Calu3 (cell line): ENCODE results near the gene PRSS3. TPM values are rescaled to one million over a fixed set of nuclear protein-coding genes. Genes with fewer than 3 reads are reported as not detected.
"Not testable (repeated sequence)": the region's sequence is repeated elsewhere in the genome, so short reads cannot be mapped to it uniquely, and the experiment has no call there.

Experiments
- BruUV-seq: library from RNA; stranded (reverse); fragments of 400-500 nt; replicated peaks from 2 replicates; lab custom pipeline; 2021; lab: Mats Ljungman, UMichigan
- CTCF ChIA-PET: fragments of 300-600 bp; sonication (Branson Sonifier 250); formaldehyde crosslinking; loops from one replicate; lab custom pipeline; 2022; ENCODE audit warnings: antibody characterized with exemption; lab: Charles Lee
- DNase-seq: peaks from one replicate; pipeline ENCODE4 v3.0.0; 2022
- H3K27ac Mint-ChIP-seq: one replicate; pipeline ENCODE4 v1.8.0; 2022; ENCODE audit warnings: mixed read lengths; ENCODE audit not compliant: unreplicated experiment
- H3K27me3 Mint-ChIP-seq: one replicate; pipeline ENCODE4 v1.8.0; 2022; ENCODE audit warnings: mixed read lengths; ENCODE audit not compliant: unreplicated experiment
- H3K36me3 Mint-ChIP-seq: one replicate; pipeline ENCODE4 v1.8.0; 2022; ENCODE audit warnings: mild to moderate bottlenecking, moderate library complexity, mixed read lengths; ENCODE audit not compliant: insufficient read depth, unreplicated experiment
- H3K4me1 Mint-ChIP-seq: one replicate; pipeline ENCODE4 v1.8.0; 2022; ENCODE audit warnings: mild to moderate bottlenecking, low read depth, mixed read lengths; ENCODE audit not compliant: unreplicated experiment
- H3K4me3 Mint-ChIP-seq: one replicate; pipeline ENCODE4 v1.8.0; 2022; ENCODE audit warnings: mild to moderate bottlenecking, low read depth, moderate library complexity, mixed read lengths; ENCODE audit not compliant: unreplicated experiment
- H3K9me3 Mint-ChIP-seq: one replicate; pipeline ENCODE4 v1.8.0; 2022; ENCODE audit warnings: low read depth, mixed read lengths; ENCODE audit not compliant: unreplicated experiment
- intact Hi-C: fragments of 100-400 bp; cut with micrococcal nuclease; formaldehyde crosslinking; loops from one replicate; pipeline ENCODE4 v1.10.0; 2022; ENCODE audit not compliant: unreplicated experiment
- total RNA-seq: library from RNA; stranded (reverse); gene quantifications from 2 replicates; pipeline ENCODE4 v1.2.3, GENCODE V29; 2022
- TF ChIP-seq, protein P1 (sequence below): fragments of 200-600 bp; IDR thresholded peaks from one replicate; pipeline ENCODE4 v1.8.0; 2022; ENCODE audit warnings: antibody characterized with exemption; ENCODE audit not compliant: unreplicated experiment

The PRSS3 gene
- total RNA-seq, 1 experiment from 2014 or later: 19.0 TPM

DNA sequence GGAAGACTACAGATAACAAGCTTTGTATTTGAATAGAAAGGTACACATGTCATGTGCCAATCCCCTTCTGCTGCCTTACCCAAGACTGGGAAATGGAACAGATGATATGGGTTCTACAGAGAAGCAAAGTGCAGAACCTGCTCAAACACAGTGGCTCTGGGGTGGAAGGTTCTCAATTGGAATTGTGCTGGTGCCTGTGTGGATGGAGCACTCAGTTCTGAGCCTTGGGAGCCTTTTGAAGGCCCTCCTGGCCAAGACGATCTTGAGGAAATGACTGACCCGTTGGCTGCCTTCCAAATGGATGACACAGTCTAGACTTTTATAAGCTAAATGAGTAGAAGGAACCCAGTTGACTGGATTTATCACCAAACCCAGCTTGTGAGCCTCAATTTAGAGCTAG, 4.2 kb upstream of the PRSS3 start:
- no TSS peak for BruUV-seq
- Mint-ChIP-seq H3K4me3 (no peak overlapping the region), H3K4me1 (peaks cover 25% of the 10 kb centered on the region), H3K36me3 (peaks cover 13% of the 10 kb centered on the region), H3K27ac (no peak overlapping the region), H3K27me3 (no peaks in the 10 kb centered on the region), H3K9me3 (no peaks in the 10 kb centered on the region)
- TF ChIP-seq, protein P1, sequence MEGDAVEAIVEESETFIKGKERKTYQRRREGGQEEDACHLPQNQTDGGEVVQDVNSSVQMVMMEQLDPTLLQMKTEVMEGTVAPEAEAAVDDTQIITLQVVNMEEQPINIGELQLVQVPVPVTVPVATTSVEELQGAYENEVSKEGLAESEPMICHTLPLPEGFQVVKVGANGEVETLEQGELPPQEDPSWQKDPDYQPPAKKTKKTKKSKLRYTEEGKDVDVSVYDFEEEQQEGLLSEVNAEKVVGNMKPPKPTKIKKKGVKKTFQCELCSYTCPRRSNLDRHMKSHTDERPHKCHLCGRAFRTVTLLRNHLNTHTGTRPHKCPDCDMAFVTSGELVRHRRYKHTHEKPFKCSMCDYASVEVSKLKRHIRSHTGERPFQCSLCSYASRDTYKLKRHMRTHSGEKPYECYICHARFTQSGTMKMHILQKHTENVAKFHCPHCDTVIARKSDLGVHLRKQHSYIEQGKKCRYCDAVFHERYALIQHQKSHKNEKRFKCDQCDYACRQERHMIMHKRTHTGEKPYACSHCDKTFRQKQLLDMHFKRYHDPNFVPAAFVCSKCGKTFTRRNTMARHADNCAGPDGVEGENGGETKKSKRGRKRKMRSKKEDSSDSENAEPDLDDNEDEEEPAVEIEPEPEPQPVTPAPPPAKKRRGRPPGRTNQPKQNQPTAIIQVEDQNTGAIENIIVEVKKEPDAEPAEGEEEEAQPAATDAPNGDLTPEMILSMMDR: no peak
- intact Hi-C loops: no loop called here
- DNase-seq: no peak
- CTCF ChIA-PET: no interaction called here

DNA sequence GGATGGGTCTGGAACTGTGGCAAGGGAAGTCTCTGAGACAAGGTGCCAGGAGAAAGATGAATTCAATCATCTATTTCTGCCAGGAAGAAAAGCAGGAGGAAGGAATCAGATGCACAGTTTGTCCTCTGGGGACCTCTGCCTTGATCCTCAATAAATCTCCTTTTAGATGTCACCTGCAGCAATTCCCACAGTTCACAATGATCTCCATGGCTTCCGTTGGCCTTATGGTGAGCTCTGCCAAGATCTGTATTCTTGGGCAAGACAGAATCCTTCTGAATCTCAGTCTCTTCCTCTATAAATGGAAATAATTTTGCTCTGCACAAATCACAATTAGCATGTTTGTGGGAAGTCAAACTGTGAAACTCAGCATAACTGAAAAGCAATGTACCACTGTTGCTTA, 1.9 kb upstream of the PRSS3 start:
- H3K4me3 Mint-ChIP-seq, H3K27me3 Mint-ChIP-seq, BruUV-seq, DNase-seq, CTCF ChIA-PET, intact Hi-C loops, H3K9me3 Mint-ChIP-seq: not testable (repeated sequence)
- peak overlapping the region; percentile 88 for H3K27ac Mint-ChIP-seq
- peaks cover 20% of the 10 kb centered on the region for H3K36me3 Mint-ChIP-seq
- H3K4me1 Mint-ChIP-seq: peaks cover 25% of the 10 kb centered on the region

DNA sequence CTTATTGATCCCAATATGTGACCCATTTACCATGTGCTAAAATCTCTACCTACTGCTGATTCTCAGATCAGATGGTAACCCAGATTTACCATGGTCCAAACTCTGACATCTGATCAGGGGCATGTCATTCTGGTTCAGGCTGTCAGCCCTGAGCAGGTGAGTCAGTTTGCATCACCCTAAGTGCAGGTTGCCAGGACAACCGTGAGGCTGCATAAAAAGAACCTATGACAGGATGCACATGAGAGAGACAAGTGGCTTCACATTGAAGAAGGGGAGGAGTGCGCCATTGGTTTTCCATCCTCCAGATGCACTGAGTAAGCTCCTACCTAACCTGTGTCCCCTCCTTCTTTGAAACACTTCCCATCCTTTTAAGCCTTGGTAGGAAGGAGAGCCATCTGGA, 801 bp upstream of the PRSS3 start:
- Mint-ChIP-seq H3K4me3 (no peak overlapping the region), H3K27ac (peak overlapping the region; percentile 88), H3K9me3 (no peaks in the 10 kb centered on the region), H3K27me3 (no peaks in the 10 kb centered on the region), H3K4me1 (peaks cover 25% of the 10 kb centered on the region), H3K36me3 (peaks cover 24% of the 10 kb centered on the region)
- TF ChIP-seq, protein P1: no peak
- DNase-seq: peak; percentile 13
- CTCF ChIA-PET: no interaction called here
- intact Hi-C loops: no loop called here
- no TSS peak for BruUV-seq

DNA sequence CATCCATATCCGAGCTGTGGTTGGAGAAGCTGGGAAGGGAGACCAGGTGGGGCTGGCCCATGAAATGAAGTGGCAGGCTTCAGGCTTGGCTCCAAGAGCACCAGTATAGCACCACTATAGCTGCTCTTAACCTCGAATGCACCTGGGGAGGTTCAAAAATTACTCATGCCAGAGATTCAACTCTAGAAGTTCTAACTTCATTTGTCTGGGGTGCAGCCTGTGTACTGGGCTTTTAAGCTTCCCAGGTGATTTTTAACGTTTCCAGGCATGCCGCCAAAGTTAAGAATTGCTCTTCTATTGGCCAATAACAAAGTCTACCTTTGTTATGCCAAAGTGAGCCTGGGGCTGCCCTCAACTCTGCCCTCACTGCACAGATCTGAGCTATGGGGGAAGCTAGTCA, 458 bp downstream of the PRSS3 start:
- TF ChIP-seq, protein P1: no peak
- intact Hi-C loops: no loop called here
- Mint-ChIP-seq H3K4me1 (peaks cover 25% of the 10 kb centered on the region), H3K27ac (peak overlapping the region; percentile 88), H3K27me3 (no peaks in the 10 kb centered on the region), H3K9me3 (no peaks in the 10 kb centered on the region), H3K36me3 (peaks cover 24% of the 10 kb centered on the region), H3K4me3 (peak overlapping the region; percentile 32)
- CTCF ChIA-PET: no interaction called here
- DNase-seq: peak; percentile 4
- no TSS peak for BruUV-seq

DNA sequence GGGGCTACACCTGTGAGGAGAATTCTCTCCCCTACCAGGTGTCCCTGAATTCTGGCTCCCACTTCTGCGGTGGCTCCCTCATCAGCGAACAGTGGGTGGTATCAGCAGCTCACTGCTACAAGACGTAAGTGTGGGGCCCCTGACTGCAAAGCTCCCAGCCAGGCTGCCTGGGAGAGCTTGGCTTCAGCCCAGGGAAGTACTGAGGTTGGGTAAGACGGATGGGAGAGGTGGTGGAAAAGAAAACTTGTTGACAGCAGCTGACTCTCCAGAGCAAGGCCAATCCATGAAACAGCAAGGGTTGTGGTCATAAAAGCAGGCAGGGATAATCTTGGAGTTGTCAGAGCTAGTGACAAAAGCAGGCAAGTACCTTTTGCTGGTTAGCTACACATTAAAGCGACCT, 1.3 kb downstream of the PRSS3 start:
- H3K9me3 Mint-ChIP-seq, DNase-seq, H3K4me3 Mint-ChIP-seq, CTCF ChIA-PET, BruUV-seq, intact Hi-C loops, H3K27me3 Mint-ChIP-seq: not testable (repeated sequence)
- H3K27ac Mint-ChIP-seq: peak overlapping the region; percentile 88
- peaks cover 25% of the 10 kb centered on the region for H3K4me1 Mint-ChIP-seq
- H3K36me3 Mint-ChIP-seq: peaks cover 24% of the 10 kb centered on the region
